Left ventricle myocardium inferior (tissue), 1 donor: ENCODE data around the gene PALM. TPM values are rescaled to one million over a fixed set of nuclear protein-coding genes. Genes with fewer than 3 reads are reported as not detected.

Experiments
- DNase-seq: peaks from one replicate; pipeline ENCODE4 v3.0.0-alpha.2; 2020
- H3K27ac ChIP-seq: fragments of 200-600 bp; replicated peaks from 2 replicates; pipeline ENCODE4 v1.8.0; 2021
- H3K27me3 ChIP-seq: fragments of 200-600 bp; 2 replicates; pipeline ENCODE4 v1.8.0; 2021; ENCODE audit warnings: low read depth
- H3K36me3 ChIP-seq: fragments of 200-600 bp; 2 replicates; pipeline ENCODE4 v1.8.0; 2021
- H3K4me1 ChIP-seq: fragments of 200-600 bp; 2 replicates; pipeline ENCODE4 v1.8.0; 2021
- H3K4me3 ChIP-seq: fragments of 200-600 bp; 2 replicates; pipeline ENCODE4 v1.8.0; 2021; ENCODE audit warnings: mild to moderate bottlenecking, moderate library complexity
- H3K9me3 ChIP-seq: fragments of 200-600 bp; replicated peaks from 2 replicates; pipeline ENCODE4 v1.8.0; 2021
- CTCF ChIP-seq: fragments of 200-600 bp; IDR thresholded peaks from 2 replicates; pipeline ENCODE4 v1.8.0; 2021; ENCODE audit warnings: antibody characterized with exemption, mild to moderate bottlenecking, borderline replicate concordance
- intact Hi-C: fragments of 100-400 bp; cut with micrococcal nuclease; formaldehyde crosslinking; loops from one replicate; pipeline ENCODE4 v1.11.0; 2022
- total RNA-seq: library from RNA; stranded (reverse); fragmentation: NEBNext Ultra II Directional; extraction: Animal tissue kit (Norgen Biotek cat#: 25700); gene quantifications from one replicate; pipeline ENCODE4 v1.2.1, GENCODE V29; 2021
- donor health status: DM: no; HTN: yes; CAD: no; lungs with severe emphysema.

Gene PALM
- total RNA-seq, 1 donor from 2014 or later = 26.8 TPM

GRCh38 chr19:710767-711166, 2.0 kb downstream of the PALM start:
- DNase-seq = peak; percentile 41
- intact Hi-C loops = no loop called here
- H3K4me1 ChIP-seq = peaks cover 40% of the 10 kb centered on the region

DNA sequence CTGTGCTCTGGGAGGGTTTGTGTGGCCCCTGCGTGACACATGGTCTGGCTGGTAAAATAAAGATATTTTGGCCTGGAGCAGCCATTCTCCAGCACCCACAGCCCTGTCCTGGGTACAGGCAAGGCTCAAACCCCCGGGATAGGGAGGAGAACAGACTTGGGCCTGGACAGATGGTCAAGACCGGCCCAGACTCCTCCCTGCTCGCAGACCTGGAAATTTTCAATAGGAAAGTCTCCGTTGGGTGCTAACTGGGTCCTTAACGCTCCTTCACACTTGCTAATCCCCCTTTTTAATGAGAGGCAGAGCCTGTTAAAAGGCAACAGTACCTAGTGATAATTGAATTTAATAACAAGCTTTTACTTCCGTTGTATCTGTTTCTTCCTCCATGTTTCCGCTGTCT, 2.5 kb downstream of the PALM start:
- peaks cover 40% of the 10 kb centered on the region for H3K4me1 ChIP-seq
- intact Hi-C loops = no loop called here
- no peak for DNase-seq
- peaks cover 12% of the 10 kb centered on the region for H3K27me3 ChIP-seq
- peak overlapping the region; percentile 87 for H3K4me3 ChIP-seq
- TF ChIP-seq CTCF = no peak
- H3K36me3 ChIP-seq = peaks cover 12% of the 10 kb centered on the region
- peak overlapping the region; percentile 94 for H3K27ac ChIP-seq
- peaks cover 12% of the 10 kb centered on the region for H3K9me3 ChIP-seq

More at GRCh38 chr19:710767-711166, 2.0 kb downstream of the PALM start:
- H3K27me3 ChIP-seq = peaks cover 12% of the 10 kb centered on the region
- H3K4me3 ChIP-seq = peak overlapping the region; percentile 87
- peaks cover 12% of the 10 kb centered on the region for H3K9me3 ChIP-seq
- H3K27ac ChIP-seq = peak overlapping the region; percentile 94
- no peak for TF ChIP-seq CTCF
- H3K36me3 ChIP-seq = peaks cover 12% of the 10 kb centered on the region

DNA sequence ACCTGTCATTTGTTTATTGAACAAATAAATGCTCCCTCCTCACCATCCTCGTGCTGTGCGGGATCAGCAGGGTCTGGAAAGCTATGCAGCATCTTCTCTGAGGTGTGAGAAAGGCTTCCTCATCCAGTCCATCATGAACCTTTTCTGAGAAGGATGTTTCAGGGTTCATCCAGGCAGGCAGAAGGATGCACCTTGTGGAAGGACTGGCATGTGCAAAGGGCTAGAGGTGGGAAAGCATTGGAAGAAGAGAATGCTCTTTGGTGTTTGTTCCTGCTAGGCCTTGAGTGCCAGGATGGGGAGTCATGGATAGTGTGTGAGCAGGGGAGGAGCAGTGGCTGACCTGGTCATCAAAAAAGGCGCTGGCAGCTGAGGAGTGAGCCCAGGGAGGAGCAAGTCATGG, 6.6 kb downstream of the PALM start:
- H3K36me3 ChIP-seq = peaks cover 12% of the 10 kb centered on the region
- intact Hi-C loops = no loop called here
- no peak overlapping the region for H3K27ac ChIP-seq
- no peak overlapping the region for H3K4me3 ChIP-seq
- peaks cover 18% of the 10 kb centered on the region for H3K27me3 ChIP-seq
- peaks cover 36% of the 10 kb centered on the region for H3K4me1 ChIP-seq
- DNase-seq = no peak
- peaks cover 9% of the 10 kb centered on the region for H3K9me3 ChIP-seq
- TF ChIP-seq CTCF = no peak

- H3K4me1 ChIP-seq = peaks cover 53% of the 10 kb centered on the region
- intact Hi-C loops = no loop called here
- no peak for DNase-seq
- peak overlapping the region; percentile 44 for H3K4me3 ChIP-seq
- H3K36me3 ChIP-seq = peaks cover 12% of the 10 kb centered on the region
- H3K9me3 ChIP-seq = peaks cover 9% of the 10 kb centered on the region
- TF ChIP-seq CTCF = no peak
- peak overlapping the region; percentile 79 for H3K27ac ChIP-seq
- peaks cover 34% of the 10 kb centered on the region for H3K27me3 ChIP-seq
Measured at GRCh38 chr19:718251-718951, 9.7 kb downstream of the PALM start.

- no peak for TF ChIP-seq CTCF
Measured at GRCh38 chr19:718991-719512, 10.3 kb downstream of the PALM start.

More at GRCh38 chr19:718991-719512, 10.3 kb downstream of the PALM start:
- Histone ChIP-seq H3K4me3 (peak overlapping the region; percentile 44), H3K4me1 (peaks cover 59% of the 10 kb centered on the region), H3K9me3 (peaks cover 9% of the 10 kb centered on the region), H3K27ac (peak overlapping the region; percentile 79), H3K36me3 (peaks cover 12% of the 10 kb centered on the region), H3K27me3 (peaks cover 34% of the 10 kb centered on the region)
- intact Hi-C loops = no loop called here
- DNase-seq = peak; percentile 72
